A549 (cell line): ENCODE results near the gene TMPRSS9.

Experiments
- CHD2 ChIP-seq: fragments of 150-350 bp; IDR thresholded peaks from 2 replicates; pipeline ENCODE4 v1.6.1; 2014; ENCODE audit warnings: low read length; ENCODE audit not compliant: partially characterized antibody
- CHD4 ChIP-seq: fragments of 200-600 bp; sonication (generic); IDR thresholded peaks from 2 replicates; pipeline ENCODE4 v1.6.1; 2016; ENCODE audit warnings: antibody characterized with exemption, mild to moderate bottlenecking, borderline replicate concordance
- EHMT2 ChIP-seq: fragments of 200-600 bp; sonication (generic); IDR thresholded peaks from 2 replicates; pipeline ENCODE4 v1.6.1; 2016; ENCODE audit warnings: antibody characterized with exemption, low read depth, mild to moderate bottlenecking, moderate library complexity
- EP300 ChIP-seq, 2 experiments: fragments of >200 bp; sonication (Bioruptor Twin); formaldehyde crosslinking; IDR thresholded peaks; 2 replicates in 1 of 2; 3 replicates in 1 of 2; pipeline ENCODE4 v1.6.1; 2016 to 2017
- KDM1A ChIP-seq: fragments of 200-600 bp; sonication (generic); IDR thresholded peaks from 2 replicates; pipeline ENCODE4 v1.6.1; 2016; ENCODE audit warnings: low read depth, mild to moderate bottlenecking
- NR3C1 ChIP-seq: fragments of >200 bp; sonication (Bioruptor Twin); formaldehyde crosslinking; IDR thresholded peaks from 3 replicates; pipeline ENCODE4 v1.6.1; 2017
- RAD21 ChIP-seq, 2 experiments: fragments of >200 bp in 1 of 2; sonication (Bioruptor Twin) in 1 of 2; formaldehyde crosslinking in 1 of 2; IDR thresholded peaks in 1 of 2; conservative IDR thresholded peaks in 1 of 2; 2 replicates in 1 of 2; 3 replicates in 1 of 2; pipeline ENCODE4 v1.6.1; 2012 to 2018; ENCODE audit warnings: inconsistent platforms in 1 of 2
- RCOR1 ChIP-seq: fragments of 150-350 bp; IDR thresholded peaks from 2 replicates; pipeline ENCODE4 v1.6.1; 2014; ENCODE audit warnings: antibody characterized with exemption, low read length, low read depth
- TF ChIP-seq, protein P1 (sequence below): fragments of >200 bp; sonication (Bioruptor Twin); formaldehyde crosslinking; IDR thresholded peaks from 3 replicates; pipeline ENCODE4 v1.5.1; 2016
- TF ChIP-seq, protein P2 (sequence below): fragments of 450-650 bp; IDR thresholded peaks from 2 replicates; pipeline ENCODE4 v1.6.1; 2014; ENCODE audit warnings: antibody characterized with exemption
- TF ChIP-seq, protein P3 (sequence below): fragments of 200-600 bp; sonication (generic); IDR thresholded peaks from 2 replicates; pipeline ENCODE4 v1.6.1; 2016; ENCODE audit warnings: antibody characterized with exemption, mild to moderate bottlenecking, moderate library complexity

- TF ChIP-seq, protein P1, sequence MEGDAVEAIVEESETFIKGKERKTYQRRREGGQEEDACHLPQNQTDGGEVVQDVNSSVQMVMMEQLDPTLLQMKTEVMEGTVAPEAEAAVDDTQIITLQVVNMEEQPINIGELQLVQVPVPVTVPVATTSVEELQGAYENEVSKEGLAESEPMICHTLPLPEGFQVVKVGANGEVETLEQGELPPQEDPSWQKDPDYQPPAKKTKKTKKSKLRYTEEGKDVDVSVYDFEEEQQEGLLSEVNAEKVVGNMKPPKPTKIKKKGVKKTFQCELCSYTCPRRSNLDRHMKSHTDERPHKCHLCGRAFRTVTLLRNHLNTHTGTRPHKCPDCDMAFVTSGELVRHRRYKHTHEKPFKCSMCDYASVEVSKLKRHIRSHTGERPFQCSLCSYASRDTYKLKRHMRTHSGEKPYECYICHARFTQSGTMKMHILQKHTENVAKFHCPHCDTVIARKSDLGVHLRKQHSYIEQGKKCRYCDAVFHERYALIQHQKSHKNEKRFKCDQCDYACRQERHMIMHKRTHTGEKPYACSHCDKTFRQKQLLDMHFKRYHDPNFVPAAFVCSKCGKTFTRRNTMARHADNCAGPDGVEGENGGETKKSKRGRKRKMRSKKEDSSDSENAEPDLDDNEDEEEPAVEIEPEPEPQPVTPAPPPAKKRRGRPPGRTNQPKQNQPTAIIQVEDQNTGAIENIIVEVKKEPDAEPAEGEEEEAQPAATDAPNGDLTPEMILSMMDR, result no peak
- TF ChIP-seq CHD2 (no peak), NR3C1 (no peak), KDM1A (no peak), EP300 (IDR thresholded peaks at IDR 0.05) (no peak), RCOR1 (no peak), EHMT2 (no peak), CHD4 (no peak), RAD21 (conservative IDR thresholded peaks at IDR 0.05 in 1 of 2, IDR thresholded peaks at IDR 0.05 in 1 of 2) (no peak)
- TF ChIP-seq, protein P2, sequence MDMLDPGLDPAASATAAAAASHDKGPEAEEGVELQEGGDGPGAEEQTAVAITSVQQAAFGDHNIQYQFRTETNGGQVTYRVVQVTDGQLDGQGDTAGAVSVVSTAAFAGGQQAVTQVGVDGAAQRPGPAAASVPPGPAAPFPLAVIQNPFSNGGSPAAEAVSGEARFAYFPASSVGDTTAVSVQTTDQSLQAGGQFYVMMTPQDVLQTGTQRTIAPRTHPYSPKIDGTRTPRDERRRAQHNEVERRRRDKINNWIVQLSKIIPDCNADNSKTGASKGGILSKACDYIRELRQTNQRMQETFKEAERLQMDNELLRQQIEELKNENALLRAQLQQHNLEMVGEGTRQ, result no peak
- TF ChIP-seq, protein P3, sequence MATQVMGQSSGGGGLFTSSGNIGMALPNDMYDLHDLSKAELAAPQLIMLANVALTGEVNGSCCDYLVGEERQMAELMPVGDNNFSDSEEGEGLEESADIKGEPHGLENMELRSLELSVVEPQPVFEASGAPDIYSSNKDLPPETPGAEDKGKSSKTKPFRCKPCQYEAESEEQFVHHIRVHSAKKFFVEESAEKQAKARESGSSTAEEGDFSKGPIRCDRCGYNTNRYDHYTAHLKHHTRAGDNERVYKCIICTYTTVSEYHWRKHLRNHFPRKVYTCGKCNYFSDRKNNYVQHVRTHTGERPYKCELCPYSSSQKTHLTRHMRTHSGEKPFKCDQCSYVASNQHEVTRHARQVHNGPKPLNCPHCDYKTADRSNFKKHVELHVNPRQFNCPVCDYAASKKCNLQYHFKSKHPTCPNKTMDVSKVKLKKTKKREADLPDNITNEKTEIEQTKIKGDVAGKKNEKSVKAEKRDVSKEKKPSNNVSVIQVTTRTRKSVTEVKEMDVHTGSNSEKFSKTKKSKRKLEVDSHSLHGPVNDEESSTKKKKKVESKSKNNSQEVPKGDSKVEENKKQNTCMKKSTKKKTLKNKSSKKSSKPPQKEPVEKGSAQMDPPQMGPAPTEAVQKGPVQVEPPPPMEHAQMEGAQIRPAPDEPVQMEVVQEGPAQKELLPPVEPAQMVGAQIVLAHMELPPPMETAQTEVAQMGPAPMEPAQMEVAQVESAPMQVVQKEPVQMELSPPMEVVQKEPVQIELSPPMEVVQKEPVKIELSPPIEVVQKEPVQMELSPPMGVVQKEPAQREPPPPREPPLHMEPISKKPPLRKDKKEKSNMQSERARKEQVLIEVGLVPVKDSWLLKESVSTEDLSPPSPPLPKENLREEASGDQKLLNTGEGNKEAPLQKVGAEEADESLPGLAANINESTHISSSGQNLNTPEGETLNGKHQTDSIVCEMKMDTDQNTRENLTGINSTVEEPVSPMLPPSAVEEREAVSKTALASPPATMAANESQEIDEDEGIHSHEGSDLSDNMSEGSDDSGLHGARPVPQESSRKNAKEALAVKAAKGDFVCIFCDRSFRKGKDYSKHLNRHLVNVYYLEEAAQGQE, result no peak
Measured at GRCh38 chr19:2408247-2408646, 48.2 kb downstream of the TMPRSS9 start.
